Measurements from ENCODE around the gene GPATCH4. TPM values are rescaled to one million over a fixed set of nuclear protein-coding genes. Genes with fewer than 3 reads are reported as not detected.

The GPATCH4 gene
- total RNA-seq, 3 donors from 2014 or later (not counting 1 experiment from before 2014, with no cell fraction given), result 19.3 to 27.3 (median 22.1) TPM

Other genes with a start within 250 kb of the GPATCH4 start
- not detected for gene RHBG, start 232.3 kb downstream of the GPATCH4 start, total RNA-seq
- gene MEF2D, start 100.7 kb downstream of the GPATCH4 start, total RNA-seq, result 100 to 1,000 TPM; 232 to 298 (median 284) TPM
- gene IQGAP3, start 28.9 kb downstream of the GPATCH4 start, total RNA-seq, result under 1 TPM; 0.08 to 0.21 (median 0.14) TPM
- 1 to 10 TPM; 3.3 to 4.1 (median 4.0) TPM for gene TTC24, start 21.8 kb downstream of the GPATCH4 start, total RNA-seq
- gene NAXE, start 9.7 kb downstream of the GPATCH4 start, total RNA-seq, result 10 to 100 TPM; 32.6 to 52.5 (median 36.6) TPM
- not detected for gene HAPLN2, start 17.9 kb upstream of the GPATCH4 start, total RNA-seq
- under 1 TPM; 0.18 to 0.25 (median 0.19) TPM for gene BCAN, start 40.6 kb upstream of the GPATCH4 start, total RNA-seq
- gene NES, start 75.9 kb upstream of the GPATCH4 start, total RNA-seq, result not detected
- 1 to 10 TPM; 3.0 to 3.8 (median 3.0) TPM for gene CRABP2, start 104.1 kb upstream of the GPATCH4 start, total RNA-seq
- 10 to 100 TPM; 23.5 to 25.3 (median 23.8) TPM for gene METTL25B, start 127.0 kb upstream of the GPATCH4 start, total RNA-seq
- gene ISG20L2, start 127.3 kb upstream of the GPATCH4 start, total RNA-seq, result 10 to 100 TPM; 60.3 to 71.9 (median 68.7) TPM
- gene MRPL24, start 139.6 kb upstream of the GPATCH4 start, total RNA-seq, result 10 to 100 TPM; 15.9 to 19.7 (median 18.7) TPM
- gene HDGF, start 150.2 kb upstream of the GPATCH4 start, total RNA-seq, result 100 to 1,000 TPM in 1 of 3 donors, 10 to 100 TPM in 2; 95.3 to 110 (median 96.6) TPM
- gene PRCC, start 166.1 kb upstream of the GPATCH4 start, total RNA-seq, result 10 to 100 TPM; 66.5 to 92.4 (median 69.1) TPM
- gene SH2D2A, start 215.4 kb upstream of the GPATCH4 start, total RNA-seq, result 100 to 1,000 TPM; 155 to 324 (median 312) TPM

All from natural killer cell (primary cell).